ENCODE results near the gene MMP3. TPM values are rescaled to one million over a fixed set of nuclear protein-coding genes. Genes with fewer than 3 reads are reported as not detected.

The MMP3 gene
- total RNA-seq, 2 donors from 2014 or later = 1.1 to 1.6 TPM

DNA sequence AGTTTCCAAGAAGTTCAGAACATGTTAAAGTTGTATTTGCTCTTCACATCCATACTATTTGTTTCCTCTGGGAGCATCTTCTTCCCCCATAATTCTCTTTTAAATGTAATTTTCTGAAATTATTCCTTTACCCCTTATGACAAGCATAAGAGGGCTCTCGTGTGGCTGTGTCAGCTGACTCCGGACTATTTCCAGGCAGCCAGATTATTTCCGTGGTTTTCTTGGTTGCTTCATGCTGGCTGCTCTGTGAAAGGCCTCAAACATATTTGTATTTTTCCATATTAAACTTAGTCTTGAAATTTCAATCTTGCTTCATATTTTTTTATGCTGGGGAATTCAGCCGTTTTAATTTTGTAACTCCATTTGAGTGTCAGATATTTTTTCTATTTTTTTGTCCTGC is 42.6 kb downstream of the MMP3 start:
- intact Hi-C loops (cut with DNase I) = no loop called here
- no peaks in the 10 kb centered on the region for H3K36me3 ChIP-seq
- H3K9ac ChIP-seq (ENCODE audit: low read depth in 2 of 2, low read length in 2 of 2) = no peak overlapping the region
- H3K4me1 ChIP-seq = no peaks in the 10 kb centered on the region
- no peaks in the 10 kb centered on the region for H3K9me3 ChIP-seq
- H3K27me3 ChIP-seq = no peaks in the 10 kb centered on the region
- no peak overlapping the region for H3K4me3 ChIP-seq
- no peak for DNase-seq
- TF ChIP-seq, protein P1, sequence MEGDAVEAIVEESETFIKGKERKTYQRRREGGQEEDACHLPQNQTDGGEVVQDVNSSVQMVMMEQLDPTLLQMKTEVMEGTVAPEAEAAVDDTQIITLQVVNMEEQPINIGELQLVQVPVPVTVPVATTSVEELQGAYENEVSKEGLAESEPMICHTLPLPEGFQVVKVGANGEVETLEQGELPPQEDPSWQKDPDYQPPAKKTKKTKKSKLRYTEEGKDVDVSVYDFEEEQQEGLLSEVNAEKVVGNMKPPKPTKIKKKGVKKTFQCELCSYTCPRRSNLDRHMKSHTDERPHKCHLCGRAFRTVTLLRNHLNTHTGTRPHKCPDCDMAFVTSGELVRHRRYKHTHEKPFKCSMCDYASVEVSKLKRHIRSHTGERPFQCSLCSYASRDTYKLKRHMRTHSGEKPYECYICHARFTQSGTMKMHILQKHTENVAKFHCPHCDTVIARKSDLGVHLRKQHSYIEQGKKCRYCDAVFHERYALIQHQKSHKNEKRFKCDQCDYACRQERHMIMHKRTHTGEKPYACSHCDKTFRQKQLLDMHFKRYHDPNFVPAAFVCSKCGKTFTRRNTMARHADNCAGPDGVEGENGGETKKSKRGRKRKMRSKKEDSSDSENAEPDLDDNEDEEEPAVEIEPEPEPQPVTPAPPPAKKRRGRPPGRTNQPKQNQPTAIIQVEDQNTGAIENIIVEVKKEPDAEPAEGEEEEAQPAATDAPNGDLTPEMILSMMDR (IDR thresholded peaks at IDR 0.05) = no peak
- no peak overlapping the region for H3K27ac ChIP-seq

DNA sequence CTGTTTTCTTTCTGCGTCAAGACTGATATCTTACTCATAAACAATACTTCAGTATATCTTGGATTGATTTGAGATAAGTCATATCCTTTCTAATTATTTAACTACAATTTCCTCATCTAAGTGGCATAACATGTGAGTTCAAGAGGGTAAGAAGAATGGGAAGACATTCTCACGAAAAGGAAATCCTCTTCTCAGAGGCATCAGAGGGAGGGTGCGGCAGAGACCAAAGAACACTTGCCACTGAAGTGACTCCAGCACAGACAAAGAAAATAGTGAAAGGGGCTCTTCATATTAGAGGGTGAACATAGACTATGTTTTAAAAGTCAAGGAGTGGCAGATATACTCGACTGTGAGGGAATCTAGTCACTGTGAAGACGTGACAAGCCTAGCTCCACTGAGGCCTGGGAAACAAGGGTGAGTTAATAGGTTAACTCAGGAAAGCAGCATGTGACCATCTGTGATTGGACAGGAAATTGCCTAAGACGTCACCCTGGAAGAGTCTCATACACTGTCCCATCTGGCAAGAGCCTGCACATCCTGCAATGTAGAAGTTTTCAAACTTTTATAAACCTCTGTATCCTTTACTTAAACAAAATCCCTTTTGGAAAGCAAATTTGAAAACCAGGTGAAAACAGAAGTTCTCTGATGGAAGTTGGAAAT is 43.6 kb downstream of the MMP3 start:
- DNase-seq = no peak

DNA sequence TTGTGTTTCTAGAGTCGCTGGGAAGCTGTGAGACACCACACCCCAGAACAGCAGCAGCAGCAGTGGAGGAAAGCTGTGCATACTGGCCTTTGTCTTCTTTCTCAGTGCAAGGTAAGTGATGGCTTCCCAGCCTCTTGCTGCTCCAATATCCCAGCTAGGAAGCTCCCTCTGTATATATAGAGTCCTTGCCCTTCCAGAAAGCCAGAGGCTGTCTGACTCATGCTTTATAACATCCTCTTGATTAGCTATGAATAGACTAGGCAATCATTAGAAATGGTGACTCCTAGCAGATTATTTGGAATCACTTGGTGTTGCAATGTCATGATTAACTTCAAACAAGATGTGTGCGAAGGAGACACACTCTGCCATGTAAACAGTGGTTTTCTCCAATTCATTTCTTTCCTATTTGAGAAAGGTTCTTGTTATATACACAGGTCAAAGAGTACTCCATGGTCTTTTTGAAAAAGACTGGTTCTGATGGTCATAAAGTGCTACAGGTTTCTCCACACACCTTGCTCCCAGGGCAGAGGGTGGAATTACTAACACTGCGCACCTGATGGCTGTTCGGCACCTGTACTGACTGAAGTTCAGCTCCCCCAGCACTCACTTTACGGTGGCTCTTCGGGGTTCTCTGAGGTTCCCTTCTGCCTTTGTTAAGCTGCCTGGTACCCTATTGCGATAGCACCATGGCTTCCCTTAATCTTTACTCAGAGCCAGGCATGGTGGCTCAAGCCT is 45.2 kb downstream of the MMP3 start, which contains the start of gene MMP1:
Gene MMP1 (minus strand): TSS at position 149 of the 735 bp plus-strand sequence. CDS start 68 bp downstream, at position 81.
- TF ChIP-seq, protein P1 (IDR thresholded peaks at IDR 0.05) = no peak
- Histone ChIP-seq H3K4me1 (peaks cover 4% of the 10 kb centered on the region), H3K27me3 (no peaks in the 10 kb centered on the region), H3K36me3 (no peaks in the 10 kb centered on the region), H3K9me3 (no peaks in the 10 kb centered on the region), H3K4me3 (no peak within 1 kb of the TSS), H3K27ac (no peak within 1 kb of the TSS), H3K9ac (ENCODE audit: low read depth in 2 of 2, low read length in 2 of 2) (no peak within 1 kb of the TSS)
- intact Hi-C loops (cut with DNase I) = no loop called here
- no peak for DNase-seq

More for the DNA sequence above, 43.6 kb downstream of the MMP3 start:
- Histone ChIP-seq H3K27me3 (no peaks in the 10 kb centered on the region), H3K4me1 (no peaks in the 10 kb centered on the region), H3K27ac (no peak overlapping the region), H3K9ac (ENCODE audit: low read depth in 2 of 2, low read length in 2 of 2) (no peak overlapping the region), H3K9me3 (no peaks in the 10 kb centered on the region), H3K4me3 (no peak overlapping the region), H3K36me3 (no peaks in the 10 kb centered on the region)
- TF ChIP-seq, protein P1 (IDR thresholded peaks at IDR 0.05) = no peak
- intact Hi-C loops (cut with DNase I) = no loop called here

DNA sequence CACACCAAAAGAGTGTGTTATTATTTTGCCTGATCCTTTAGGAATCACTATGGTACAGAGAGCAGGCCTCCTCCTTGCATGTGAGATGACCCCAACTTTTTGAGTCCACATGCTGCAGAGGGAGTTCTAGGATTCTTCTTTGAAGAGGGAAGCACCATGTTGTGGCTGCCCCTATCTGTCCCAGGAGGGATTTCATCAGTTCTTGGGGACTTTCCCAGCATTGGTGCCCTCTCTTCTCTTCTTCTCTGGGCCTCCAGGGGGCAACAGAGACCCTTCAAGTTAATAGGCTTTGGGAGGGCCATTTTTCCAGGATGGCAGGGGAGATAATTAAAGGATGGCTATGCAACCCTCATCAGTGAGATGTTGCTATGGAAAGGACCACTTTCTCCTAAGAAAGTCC is 49.0 kb downstream of the MMP3 start:
- H3K27me3 ChIP-seq = no peaks in the 10 kb centered on the region
- no peak overlapping the region for H3K4me3 ChIP-seq
- H3K36me3 ChIP-seq = no peaks in the 10 kb centered on the region
- peaks cover 4% of the 10 kb centered on the region for H3K4me1 ChIP-seq
- H3K9ac ChIP-seq (ENCODE audit: low read depth in 2 of 2, low read length in 2 of 2) = no peak overlapping the region
- intact Hi-C loops (cut with DNase I) = no loop called here
- TF ChIP-seq, protein P1 (IDR thresholded peaks at IDR 0.05) = no peak
- no peak for DNase-seq
- H3K27ac ChIP-seq = no peak overlapping the region
- no peaks in the 10 kb centered on the region for H3K9me3 ChIP-seq

DNA sequence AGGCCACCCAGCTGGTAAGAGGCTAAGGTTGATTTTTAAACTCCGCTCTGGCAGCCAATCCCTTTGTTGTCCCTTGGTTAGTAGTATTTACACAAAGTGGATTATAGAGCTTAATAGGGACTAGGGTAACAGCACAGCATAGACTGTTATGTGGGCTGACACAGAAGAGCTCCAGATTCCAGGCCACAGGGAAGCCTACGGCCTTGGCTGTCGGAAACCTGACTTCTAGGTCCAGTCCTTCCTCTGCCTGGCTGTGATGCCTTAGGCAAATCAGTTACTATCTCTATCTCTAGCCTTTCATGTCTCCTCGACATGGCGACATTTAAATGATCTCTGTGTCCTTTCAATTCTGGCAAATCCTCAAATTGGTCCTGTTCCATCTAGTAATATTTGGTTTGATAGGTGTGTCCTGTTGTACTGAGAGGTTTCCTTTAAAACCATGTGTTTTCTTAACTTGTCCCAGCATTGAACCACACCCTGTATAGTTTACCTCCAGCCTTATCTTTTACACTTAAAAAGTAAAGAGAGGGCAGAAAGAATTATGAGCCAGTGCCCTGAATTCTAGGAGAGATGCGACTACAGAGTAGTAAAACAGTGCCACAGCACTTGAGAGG is 49.6 kb downstream of the MMP3 start:
- TF ChIP-seq, protein P1 (IDR thresholded peaks at IDR 0.05) = no peak
- no peaks in the 10 kb centered on the region for H3K27me3 ChIP-seq
- no peaks in the 10 kb centered on the region for H3K9me3 ChIP-seq
- DNase-seq = no peak
- no peaks in the 10 kb centered on the region for H3K36me3 ChIP-seq
- H3K27ac ChIP-seq = no peak overlapping the region
- no peak overlapping the region for H3K4me3 ChIP-seq
- intact Hi-C loops (cut with DNase I) = no loop called here
- H3K9ac ChIP-seq (ENCODE audit: low read depth in 2 of 2, low read length in 2 of 2) = no peak overlapping the region
- H3K4me1 ChIP-seq = peaks cover 4% of the 10 kb centered on the region
